PFSK-1 (cell line): ENCODE results near the gene L3MBTL2.

Experiments used
- FOXP2 ChIP-seq: optimal IDR thresholded peaks from 2 replicates; pipeline ENCODE3; 2011; ENCODE audit warnings: borderline replicate concordance, control low read depth, inconsistent platforms; ENCODE audit not compliant: insufficient read depth; ENCODE audit errors: extremely low read length, extremely low read depth
- POLR2AphosphoS5 ChIP-seq: IDR thresholded peaks from 2 replicates; pipeline ENCODE4 v1.6.1; 2012; ENCODE audit warnings: low read depth, mild to moderate bottlenecking, control low read depth, low read length, moderate library complexity
- REST ChIP-seq, 2 experiments: IDR thresholded peaks; 2 replicates each; pipeline versions ENCODE4 v1.6.1 to v1.8.0; 2011 to 2012; ENCODE audit warnings: low read depth in 2 of 2, low read length in 2 of 2, control low read depth in 1 of 2, inconsistent platforms in 1 of 2, mild to moderate bottlenecking in 1 of 2, moderate library complexity in 1 of 2; ENCODE audit not compliant: insufficient read depth in 1 of 2
- SIN3A ChIP-seq: IDR thresholded peaks from 2 replicates; pipeline ENCODE4 v1.6.1; 2012; ENCODE audit warnings: mild to moderate bottlenecking, low read length, moderate library complexity, borderline replicate concordance; ENCODE audit not compliant: insufficient read depth
- TAF1 ChIP-seq: IDR thresholded peaks from 2 replicates; pipeline ENCODE4 v1.6.1; 2012; ENCODE audit warnings: low read length, control low read depth, borderline replicate concordance; ENCODE audit not compliant: insufficient read depth

The L3MBTL2 gene

GRCh38 chr22:41273128-41273527 lies 68.0 kb downstream of the L3MBTL2 start:
- TF ChIP-seq SIN3A (no peak), FOXP2 (no peak), TAF1 (no peak), POLR2AphosphoS5 (no peak), REST (IDR thresholded peaks at IDR 0.05; ENCODE audit: insufficient read depth in 1 of 2, low read depth in 2 of 2, low read length in 2 of 2) (no peak)

GRCh38 chr22:41274856-41275255 lies 69.7 kb downstream of the L3MBTL2 start:
- TF ChIP-seq SIN3A (no peak), POLR2AphosphoS5 (no peak), REST (IDR thresholded peaks at IDR 0.05; ENCODE audit: insufficient read depth in 1 of 2, low read depth in 2 of 2, low read length in 2 of 2) (no peak), FOXP2 (no peak), TAF1 (no peak)

GRCh38 chr22:41280065-41280464 lies 75.0 kb downstream of the L3MBTL2 start:
- no peak for TF ChIP-seq POLR2AphosphoS5
- TF ChIP-seq FOXP2 = no peak
- no peak for TF ChIP-seq SIN3A
- no peak for TF ChIP-seq REST (IDR thresholded peaks at IDR 0.05; ENCODE audit: insufficient read depth in 1 of 2, low read depth in 2 of 2, low read length in 2 of 2)
- no peak for TF ChIP-seq TAF1

GRCh38 chr22:41280854-41281253 lies 75.7 kb downstream of the L3MBTL2 start:
- no peak for TF ChIP-seq POLR2AphosphoS5
- TF ChIP-seq TAF1 = no peak
- TF ChIP-seq REST (IDR thresholded peaks at IDR 0.05; ENCODE audit: insufficient read depth in 1 of 2, low read depth in 2 of 2, low read length in 2 of 2) = no peak
- TF ChIP-seq FOXP2 = no peak
- TF ChIP-seq SIN3A = no peak
